HepG2 (cell line): ENCODE measurements around the gene CDH23. TPM values are rescaled to one million over a fixed set of nuclear protein-coding genes. Genes with fewer than 3 reads are reported as not detected.

Experiments
- ATF1 ChIP-seq: IDR thresholded peaks from 2 replicates; pipeline ENCODE4 v1.6.1; 2016; ENCODE audit warnings: mild to moderate bottlenecking, control low read depth
- ATF7 ChIP-seq, 2 experiments: fragments of 450-650 bp in 1 of 2; sonication (generic) in 1 of 2; formaldehyde crosslinking in 1 of 2; IDR thresholded peaks; 2 replicates each; pipeline versions ENCODE4 v1.4.0 to v1.6.1; 2016 to 2020; ENCODE audit warnings: antibody characterized with exemption in 1 of 2, mild to moderate bottlenecking in 1 of 2, missing genetic modification reagents in 1 of 2
- DZIP1 ChIP-seq: sonication (generic); formaldehyde crosslinking; IDR thresholded peaks from 2 replicates; pipeline ENCODE4 v1.5.0; 2020; ENCODE audit warnings: mild to moderate bottlenecking, missing genetic modification reagents
- NFAT5 ChIP-seq: sonication (generic); formaldehyde crosslinking; IDR thresholded peaks from 2 replicates; pipeline ENCODE4 v1.4.0; 2020; ENCODE audit warnings: missing genetic modification reagents
- RAD21 ChIP-seq: fragments of 450-650 bp; formaldehyde crosslinking; IDR thresholded peaks from 2 replicates; pipeline ENCODE4 v1.5.0; 2020; ENCODE audit warnings: mild to moderate bottlenecking
- RNF219 ChIP-seq: sonication (generic); formaldehyde crosslinking; IDR thresholded peaks from 2 replicates; pipeline ENCODE4 v1.5.0; 2020; ENCODE audit warnings: mild to moderate bottlenecking, missing genetic modification reagents
- ZBTB38 ChIP-seq: sonication (generic); formaldehyde crosslinking; IDR thresholded peaks from 2 replicates; pipeline ENCODE4 v1.5.1; 2020; ENCODE audit warnings: mild to moderate bottlenecking, missing genetic modification reagents
- ZNF18 ChIP-seq: sonication (generic); formaldehyde crosslinking; IDR thresholded peaks from 2 replicates; pipeline ENCODE4 v1.8.0; 2022; ENCODE audit warnings: mild to moderate bottlenecking, missing genetic modification reagents; ENCODE audit not compliant: insufficient replicate concordance
- ZNF280D ChIP-seq: sonication (generic); formaldehyde crosslinking; IDR thresholded peaks from 2 replicates; pipeline ENCODE4 v1.5.1; 2020; ENCODE audit warnings: mild to moderate bottlenecking, missing genetic modification reagents
- ZNF331 ChIP-seq: sonication (generic); formaldehyde crosslinking; IDR thresholded peaks from 2 replicates; pipeline ENCODE4 v1.4.0; 2020; ENCODE audit warnings: missing genetic modification reagents
- ZNF350 ChIP-seq: sonication (generic); formaldehyde crosslinking; IDR thresholded peaks from 2 replicates; pipeline ENCODE4 v1.4.0; 2020; ENCODE audit warnings: mild to moderate bottlenecking, low read depth, missing genetic modification reagents, borderline replicate concordance
- ZNF678 ChIP-seq: sonication (generic); formaldehyde crosslinking; IDR thresholded peaks from 2 replicates; pipeline ENCODE4 v1.4.0; 2020; ENCODE audit warnings: mild to moderate bottlenecking, missing genetic modification reagents
- polyA plus RNA-seq, 8 experiments: library from polyadenylated mRNA; depleted of rRNA in 3 of 8; stranded (reverse) in 7 of 8; unstranded in 1 of 8; fragments of >200 nt; fragmentation: Illumina TruSeq in 4 of 8; extraction: Trizol in 4 of 8; gene quantifications; 2 replicates each; pipeline versions ENCODE4 v1.2.1 to v1.2.3, GENCODE V29; 2011 to 2016; ENCODE audit warnings: low read depth in 4 of 8, missing spikeins in 1 of 8, mixed read lengths in 1 of 8; ENCODE audit not compliant: insufficient read depth in 1 of 8
- total RNA-seq, 5 experiments: library from RNA; depleted of rRNA; stranded (reverse); fragments of >200 nt; fragmentation: Illumina TruSeq; extraction: Trizol; gene quantifications; 2 replicates each; pipeline ENCODE4 v1.2.3, GENCODE V29; 2016; ENCODE audit warnings: low read depth in 1 of 5

CDH23 gene
- total and polyA plus RNA-seq, 2 of the 13 experiments (the other 11 are each of a cell fraction or from before 2014, with no cell fraction given), result 0.13 TPM; not detected in 1

- TF ChIP-seq DZIP1 (CRISPR knock-in tag) (no peak), ZNF18 (no peak), ZNF331 (no peak), NFAT5 (CRISPR knock-in tag) (no peak), ATF1 (no peak), ATF7 (IDR thresholded peaks at IDR 0.05) (no peak), ATF7 (CRISPR knock-in tag; IDR thresholded peaks at IDR 0.05) (no peak), ZNF350 (CRISPR knock-in tag) (peak; percentile 29; the same call in 1 of the 2 replicates), ZBTB38 (CRISPR knock-in tag) (no peak), RNF219 (no peak), RAD21 (CRISPR knock-in tag) (peak; percentile 85), ZNF280D (no peak), ZNF678 (CRISPR knock-in tag) (no peak)
Observed at GRCh38 chr10:71383972-71384687, 12.6 kb upstream of the CDH23 start (continued).
